HG02588 (cell line): Measurements from ENCODE around the gene KSR2.

Source experiments
- ATAC-seq: cut with Tn5 transposase; IDR thresholded peaks from one replicate; pipeline ENCODE4 v1.9.1; 2021; ENCODE audit warnings: mild to moderate bottlenecking, moderate library complexity; ENCODE audit not compliant: unreplicated experiment

KSR2 gene

GRCh38 chr12:117702741-117703140 is 266.0 kb downstream of the KSR2 start:
- ATAC-seq, result no peak

- ATAC-seq, result no peak
Measured at GRCh38 chr12:117699575-117699974, 269.2 kb downstream of the KSR2 start.

- ATAC-seq, result no peak
Measured at GRCh38 chr12:117699118-117699517, 269.7 kb downstream of the KSR2 start.

GRCh38 chr12:117695956-117696355 is 272.8 kb downstream of the KSR2 start:
- no peak for ATAC-seq

- no peak for ATAC-seq
Measured at GRCh38 chr12:117692512-117692911, 276.3 kb downstream of the KSR2 start.

- no peak for ATAC-seq
Measured at GRCh38 chr12:117689857-117690256, 278.9 kb downstream of the KSR2 start.

- no peak for ATAC-seq
Measured at GRCh38 chr12:117688446-117688845, 280.3 kb downstream of the KSR2 start.

- ATAC-seq, result no peak
Measured at GRCh38 chr12:117686911-117687377, 281.8 kb downstream of the KSR2 start.

- no peak for ATAC-seq
Measured at GRCh38 chr12:117686210-117686609, 282.6 kb downstream of the KSR2 start.

- ATAC-seq, result no peak
Measured at GRCh38 chr12:117685110-117685926, 283.5 kb downstream of the KSR2 start.

GRCh38 chr12:117684471-117684870 is 284.3 kb downstream of the KSR2 start:
- ATAC-seq, result no peak

- no peak for ATAC-seq
Measured at GRCh38 chr12:117680312-117680711, 288.5 kb downstream of the KSR2 start.

- ATAC-seq, result no peak
Measured at GRCh38 chr12:117679776-117680175, 289.0 kb downstream of the KSR2 start.

GRCh38 chr12:117674763-117675162 is 294.0 kb downstream of the KSR2 start:
- no peak for ATAC-seq

- no peak for ATAC-seq
Measured at GRCh38 chr12:117674313-117674712, 294.5 kb downstream of the KSR2 start.

- ATAC-seq, result no peak
Measured at GRCh38 chr12:117671734-117672133, 297.1 kb downstream of the KSR2 start.

- no peak for ATAC-seq
Measured at GRCh38 chr12:117664169-117664568, 304.6 kb downstream of the KSR2 start.

GRCh38 chr12:117662620-117663395 is 306.0 kb downstream of the KSR2 start:
- ATAC-seq, result no peak

- ATAC-seq, result no peak
Measured at GRCh38 chr12:117662220-117662619, 306.6 kb downstream of the KSR2 start.

GRCh38 chr12:117661471-117661870 is 307.3 kb downstream of the KSR2 start:
- ATAC-seq, result no peak

- ATAC-seq, result no peak
Measured at GRCh38 chr12:117660896-117661295, 307.9 kb downstream of the KSR2 start.

GRCh38 chr12:117658226-117658625 is 310.6 kb downstream of the KSR2 start:
- no peak for ATAC-seq
